ENCODE measurements around the gene RSRC1.
A peak's percentile ranks its signal among the peaks of the same experiment; 100 is the strongest.

The RSRC1 gene

DNA sequence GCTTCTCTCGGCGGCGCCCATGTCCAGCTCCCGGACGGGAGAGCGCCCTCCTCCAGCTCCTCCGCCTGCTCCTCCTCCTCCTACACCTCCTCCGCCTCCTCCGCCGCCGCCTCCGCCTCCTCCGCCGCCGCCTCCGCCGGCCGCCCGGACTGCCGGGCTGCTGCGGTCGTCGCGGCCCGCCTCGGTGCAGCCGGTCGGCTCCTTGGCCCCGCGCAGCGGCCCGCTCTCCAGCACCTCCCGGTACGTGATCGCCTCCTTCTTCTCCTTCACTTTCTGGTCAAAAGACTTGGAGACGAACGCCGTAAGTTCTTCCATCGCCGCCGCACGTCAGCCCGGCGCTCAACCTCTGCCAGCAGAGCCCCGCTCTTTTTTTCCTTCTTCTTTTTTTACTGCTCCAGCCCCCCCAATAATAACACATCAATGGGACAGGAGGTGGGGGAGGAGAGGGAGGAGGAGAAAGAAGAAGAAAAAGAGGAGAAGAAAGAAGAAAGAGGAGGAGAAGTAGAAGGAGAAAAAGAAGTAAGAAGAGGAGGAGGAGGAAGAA, 4.1 kb upstream of the RSRC1 start:
- Histone ChIP-seq H3K36me3 (ENCODE audit: control insufficient read depth, insufficient read depth, low read length) (no peaks in the 10 kb centered on the region), H3K27me3 (ENCODE audit: control insufficient read depth, insufficient read depth, low read length) (peaks cover 18% of the 10 kb centered on the region), H3K9ac (no peak overlapping the region), H2AFZ (no peak overlapping the region), H3K79me2 (no peaks in the 10 kb centered on the region), H3K4me2 (ENCODE audit: low read length) (peak overlapping the region; percentile 13), H3K4me1 (no peaks in the 10 kb centered on the region), H3K4me3 (ENCODE audit: low read depth, low read length) (no peak overlapping the region), H3K27ac (no peak overlapping the region), H3K9me3 (ENCODE audit: control insufficient read depth, low read length) (no peaks in the 10 kb centered on the region)
- TF ChIP-seq, protein P1, sequence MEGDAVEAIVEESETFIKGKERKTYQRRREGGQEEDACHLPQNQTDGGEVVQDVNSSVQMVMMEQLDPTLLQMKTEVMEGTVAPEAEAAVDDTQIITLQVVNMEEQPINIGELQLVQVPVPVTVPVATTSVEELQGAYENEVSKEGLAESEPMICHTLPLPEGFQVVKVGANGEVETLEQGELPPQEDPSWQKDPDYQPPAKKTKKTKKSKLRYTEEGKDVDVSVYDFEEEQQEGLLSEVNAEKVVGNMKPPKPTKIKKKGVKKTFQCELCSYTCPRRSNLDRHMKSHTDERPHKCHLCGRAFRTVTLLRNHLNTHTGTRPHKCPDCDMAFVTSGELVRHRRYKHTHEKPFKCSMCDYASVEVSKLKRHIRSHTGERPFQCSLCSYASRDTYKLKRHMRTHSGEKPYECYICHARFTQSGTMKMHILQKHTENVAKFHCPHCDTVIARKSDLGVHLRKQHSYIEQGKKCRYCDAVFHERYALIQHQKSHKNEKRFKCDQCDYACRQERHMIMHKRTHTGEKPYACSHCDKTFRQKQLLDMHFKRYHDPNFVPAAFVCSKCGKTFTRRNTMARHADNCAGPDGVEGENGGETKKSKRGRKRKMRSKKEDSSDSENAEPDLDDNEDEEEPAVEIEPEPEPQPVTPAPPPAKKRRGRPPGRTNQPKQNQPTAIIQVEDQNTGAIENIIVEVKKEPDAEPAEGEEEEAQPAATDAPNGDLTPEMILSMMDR (IDR thresholded peaks at IDR 0.05) = no peak

DNA sequence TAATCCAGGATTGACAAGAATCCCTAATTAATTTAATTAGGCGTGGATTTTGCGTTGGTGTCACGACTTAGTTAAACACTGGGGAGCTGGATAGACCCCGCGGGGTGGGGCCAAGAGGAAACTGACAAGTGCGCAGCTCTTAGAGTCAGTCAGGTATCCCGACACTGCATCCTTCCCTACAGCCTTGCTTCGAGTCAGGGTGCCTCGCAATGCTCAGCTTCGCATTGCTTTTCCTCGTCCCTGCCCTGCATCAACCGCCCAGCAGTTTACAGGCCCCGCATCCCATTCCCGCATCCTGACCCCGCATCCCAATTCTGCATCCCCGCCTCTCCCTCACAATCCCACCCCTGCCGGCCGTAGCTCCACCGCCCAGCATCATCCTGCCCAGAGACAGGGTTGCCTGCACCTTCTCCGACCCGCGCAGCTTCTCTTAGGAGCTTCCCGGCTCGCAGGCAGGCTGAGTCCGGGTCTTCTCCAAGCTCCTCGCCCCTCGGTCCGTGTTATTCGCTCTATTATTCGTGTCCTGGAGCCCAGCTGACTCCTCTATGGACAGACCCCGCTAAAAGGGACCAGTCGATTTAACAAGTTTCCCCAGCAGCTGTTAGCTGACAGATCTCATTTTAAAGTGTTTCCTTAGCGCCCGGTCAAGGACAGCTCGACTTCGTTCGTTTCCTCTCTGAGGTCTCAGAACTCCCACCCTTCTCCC, 3.0 kb upstream of the RSRC1 start:
- Histone ChIP-seq H3K27ac (no peak overlapping the region), H2AFZ (no peak overlapping the region), H3K9ac (no peak overlapping the region), H3K4me3 (ENCODE audit: low read depth, low read length) (no peak overlapping the region), H3K4me1 (no peaks in the 10 kb centered on the region), H3K4me2 (ENCODE audit: low read length) (no peak overlapping the region), H3K36me3 (ENCODE audit: control insufficient read depth, insufficient read depth, low read length) (no peaks in the 10 kb centered on the region), H3K79me2 (no peaks in the 10 kb centered on the region), H3K9me3 (ENCODE audit: control insufficient read depth, low read length) (no peaks in the 10 kb centered on the region), H3K27me3 (ENCODE audit: control insufficient read depth, insufficient read depth, low read length) (peaks cover 16% of the 10 kb centered on the region)
- TF ChIP-seq, protein P1 (IDR thresholded peaks at IDR 0.05) = no peak

GRCh38 chr3:158107605-158108444, 2.1 kb upstream of the RSRC1 start:
- H3K4me2 ChIP-seq (ENCODE audit: low read length) = no peak overlapping the region
- H3K27me3 ChIP-seq (ENCODE audit: control insufficient read depth, insufficient read depth, low read length) = peaks cover 16% of the 10 kb centered on the region
- no peaks in the 10 kb centered on the region for H3K79me2 ChIP-seq
- H3K4me3 ChIP-seq (ENCODE audit: low read depth, low read length) = no peak overlapping the region
- TF ChIP-seq, protein P1 (IDR thresholded peaks at IDR 0.05) = no peak
- no peaks in the 10 kb centered on the region for H3K36me3 ChIP-seq (ENCODE audit: control insufficient read depth, insufficient read depth, low read length)
- no peaks in the 10 kb centered on the region for H3K9me3 ChIP-seq (ENCODE audit: control insufficient read depth, low read length)
- no peak overlapping the region for H2AFZ ChIP-seq
- H3K4me1 ChIP-seq = no peaks in the 10 kb centered on the region
- no peak overlapping the region for H3K27ac ChIP-seq
- H3K9ac ChIP-seq = no peak overlapping the region

DNA sequence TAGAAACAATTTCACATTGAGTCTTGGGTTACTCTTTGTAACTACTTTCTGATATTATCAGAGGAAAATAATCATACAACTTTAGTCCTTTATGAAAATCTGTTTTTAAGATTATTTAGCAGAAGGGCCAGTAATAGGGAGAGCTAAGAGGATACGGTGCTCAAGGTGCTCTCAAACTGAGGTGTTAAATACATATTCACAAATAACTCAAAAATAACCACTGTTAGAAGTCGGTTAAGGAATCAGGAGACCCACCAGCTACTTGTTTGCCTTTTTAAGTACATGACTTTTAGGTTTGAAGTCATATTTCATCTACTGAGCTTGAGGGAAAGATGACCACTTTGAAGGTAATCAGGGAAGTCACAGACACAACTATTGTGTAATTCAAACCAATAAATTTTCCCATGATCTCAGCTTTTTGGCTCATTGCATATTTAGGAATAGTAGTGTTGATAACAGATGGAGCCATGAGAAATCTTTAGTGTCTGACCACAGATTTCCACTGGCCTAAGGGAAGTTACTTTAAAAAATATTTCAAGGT, 1.4 kb upstream of the RSRC1 start:
- no peak overlapping the region for H2AFZ ChIP-seq
- H3K27ac ChIP-seq = no peak overlapping the region
- H3K4me3 ChIP-seq (ENCODE audit: low read depth, low read length) = no peak overlapping the region
- TF ChIP-seq, protein P1 (IDR thresholded peaks at IDR 0.05) = no peak
- H3K79me2 ChIP-seq = no peaks in the 10 kb centered on the region
- no peaks in the 10 kb centered on the region for H3K4me1 ChIP-seq
- H3K9me3 ChIP-seq (ENCODE audit: control insufficient read depth, low read length) = no peaks in the 10 kb centered on the region
- H3K36me3 ChIP-seq (ENCODE audit: control insufficient read depth, insufficient read depth, low read length) = no peaks in the 10 kb centered on the region
- H3K4me2 ChIP-seq (ENCODE audit: low read length) = no peak overlapping the region
- peaks cover 10% of the 10 kb centered on the region for H3K27me3 ChIP-seq (ENCODE audit: control insufficient read depth, insufficient read depth, low read length)
- no peak overlapping the region for H3K9ac ChIP-seq

Data from parathyroid adenoma (tissue), 2 donors.